Measurements from ENCODE around the gene CMIP. TPM values are rescaled to one million over a fixed set of nuclear protein-coding genes. Genes with fewer than 3 reads are reported as not detected.
A peak's percentile ranks its signal among the peaks of the same experiment; 100 is the strongest.

The CMIP gene
- total RNA-seq, 1 donor: 15.7 TPM

GRCh38 chr16:81700780-81701165 lies 256.2 kb downstream of the CMIP start:
- DNase-seq (ENCODE audit: low read depth): no peak
- TF ChIP-seq, protein P1, sequence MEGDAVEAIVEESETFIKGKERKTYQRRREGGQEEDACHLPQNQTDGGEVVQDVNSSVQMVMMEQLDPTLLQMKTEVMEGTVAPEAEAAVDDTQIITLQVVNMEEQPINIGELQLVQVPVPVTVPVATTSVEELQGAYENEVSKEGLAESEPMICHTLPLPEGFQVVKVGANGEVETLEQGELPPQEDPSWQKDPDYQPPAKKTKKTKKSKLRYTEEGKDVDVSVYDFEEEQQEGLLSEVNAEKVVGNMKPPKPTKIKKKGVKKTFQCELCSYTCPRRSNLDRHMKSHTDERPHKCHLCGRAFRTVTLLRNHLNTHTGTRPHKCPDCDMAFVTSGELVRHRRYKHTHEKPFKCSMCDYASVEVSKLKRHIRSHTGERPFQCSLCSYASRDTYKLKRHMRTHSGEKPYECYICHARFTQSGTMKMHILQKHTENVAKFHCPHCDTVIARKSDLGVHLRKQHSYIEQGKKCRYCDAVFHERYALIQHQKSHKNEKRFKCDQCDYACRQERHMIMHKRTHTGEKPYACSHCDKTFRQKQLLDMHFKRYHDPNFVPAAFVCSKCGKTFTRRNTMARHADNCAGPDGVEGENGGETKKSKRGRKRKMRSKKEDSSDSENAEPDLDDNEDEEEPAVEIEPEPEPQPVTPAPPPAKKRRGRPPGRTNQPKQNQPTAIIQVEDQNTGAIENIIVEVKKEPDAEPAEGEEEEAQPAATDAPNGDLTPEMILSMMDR (IDR thresholded peaks at IDR 0.05; ENCODE audit: insufficient read depth, low read length): no peak
- no peak overlapping the region for H3K4me3 ChIP-seq (ENCODE audit: low read depth, low read length)

GRCh38 chr16:81701296-81701970 lies 256.8 kb downstream of the CMIP start:
- TF ChIP-seq, protein P1 (IDR thresholded peaks at IDR 0.05; ENCODE audit: insufficient read depth, low read length): no peak
- no peak for DNase-seq (ENCODE audit: low read depth)
- H3K4me3 ChIP-seq (ENCODE audit: low read depth, low read length): no peak overlapping the region

DNA sequence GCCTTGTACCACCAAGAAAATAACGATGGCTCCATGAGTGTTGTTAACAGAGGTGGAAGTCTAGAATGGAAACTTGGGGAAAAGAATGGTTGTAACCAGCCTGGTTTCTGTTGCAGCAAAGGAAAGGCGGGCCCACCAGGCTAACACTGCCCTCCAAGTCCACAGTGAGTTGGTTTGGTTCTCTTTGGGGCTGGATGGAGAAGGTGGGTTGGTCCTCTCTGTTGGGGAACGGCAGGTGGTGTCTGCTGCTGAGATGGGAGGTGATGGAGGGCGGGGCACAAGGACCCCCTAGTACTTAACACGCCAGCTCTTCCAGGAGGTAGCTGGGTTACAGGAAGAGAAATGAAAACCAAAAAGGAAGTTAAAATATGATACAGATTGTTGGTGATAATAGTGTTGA lies 257.9 kb downstream of the CMIP start:
- TF ChIP-seq, protein P1 (IDR thresholded peaks at IDR 0.05; ENCODE audit: insufficient read depth, low read length): no peak
- no peak overlapping the region for H3K4me3 ChIP-seq (ENCODE audit: low read depth, low read length)
- DNase-seq (ENCODE audit: low read depth): no peak

GRCh38 chr16:81703177-81704155 lies 258.9 kb downstream of the CMIP start:
- TF ChIP-seq, protein P1 (IDR thresholded peaks at IDR 0.05; ENCODE audit: insufficient read depth, low read length): no peak
- peak overlapping the region; percentile 31 for H3K4me3 ChIP-seq (ENCODE audit: low read depth, low read length)
- DNase-seq (ENCODE audit: low read depth): peak; percentile 84

DNA sequence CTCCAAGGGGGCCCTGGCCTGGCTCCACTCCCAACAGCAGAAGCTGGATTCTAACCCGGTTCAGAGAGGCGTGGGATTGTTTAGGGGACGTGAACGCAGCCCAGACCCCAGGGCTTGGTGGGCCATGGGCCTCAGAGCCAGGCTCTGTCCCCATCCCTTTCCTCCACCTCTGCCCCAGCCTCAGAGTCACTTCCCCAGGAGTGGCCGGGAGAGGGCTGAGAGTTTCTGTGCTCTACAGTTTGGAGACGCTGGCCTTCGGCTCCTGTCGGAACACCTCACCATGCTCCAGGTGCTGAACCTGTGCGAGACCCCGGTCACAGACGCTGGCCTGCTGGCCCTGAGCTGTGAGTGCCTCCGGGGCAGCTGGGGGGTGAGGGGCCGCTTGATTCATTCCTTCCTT lies 260.7 kb downstream of the CMIP start:
- H3K4me3 ChIP-seq (ENCODE audit: low read depth, low read length): no peak overlapping the region
- DNase-seq (ENCODE audit: low read depth): no peak

More for the DNA sequence above, 260.7 kb downstream of the CMIP start:
- TF ChIP-seq, protein P1 (IDR thresholded peaks at IDR 0.05; ENCODE audit: insufficient read depth, low read length): no peak
